ENCODE results near the gene TRAF6.
"Not testable (repeated sequence)": the region's sequence is repeated elsewhere in the genome, so short reads cannot be mapped to it uniquely, and the experiment has no call there.

Gene TRAF6, protein sequence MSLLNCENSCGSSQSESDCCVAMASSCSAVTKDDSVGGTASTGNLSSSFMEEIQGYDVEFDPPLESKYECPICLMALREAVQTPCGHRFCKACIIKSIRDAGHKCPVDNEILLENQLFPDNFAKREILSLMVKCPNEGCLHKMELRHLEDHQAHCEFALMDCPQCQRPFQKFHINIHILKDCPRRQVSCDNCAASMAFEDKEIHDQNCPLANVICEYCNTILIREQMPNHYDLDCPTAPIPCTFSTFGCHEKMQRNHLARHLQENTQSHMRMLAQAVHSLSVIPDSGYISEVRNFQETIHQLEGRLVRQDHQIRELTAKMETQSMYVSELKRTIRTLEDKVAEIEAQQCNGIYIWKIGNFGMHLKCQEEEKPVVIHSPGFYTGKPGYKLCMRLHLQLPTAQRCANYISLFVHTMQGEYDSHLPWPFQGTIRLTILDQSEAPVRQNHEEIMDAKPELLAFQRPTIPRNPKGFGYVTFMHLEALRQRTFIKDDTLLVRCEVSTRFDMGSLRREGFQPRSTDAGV

DNA sequence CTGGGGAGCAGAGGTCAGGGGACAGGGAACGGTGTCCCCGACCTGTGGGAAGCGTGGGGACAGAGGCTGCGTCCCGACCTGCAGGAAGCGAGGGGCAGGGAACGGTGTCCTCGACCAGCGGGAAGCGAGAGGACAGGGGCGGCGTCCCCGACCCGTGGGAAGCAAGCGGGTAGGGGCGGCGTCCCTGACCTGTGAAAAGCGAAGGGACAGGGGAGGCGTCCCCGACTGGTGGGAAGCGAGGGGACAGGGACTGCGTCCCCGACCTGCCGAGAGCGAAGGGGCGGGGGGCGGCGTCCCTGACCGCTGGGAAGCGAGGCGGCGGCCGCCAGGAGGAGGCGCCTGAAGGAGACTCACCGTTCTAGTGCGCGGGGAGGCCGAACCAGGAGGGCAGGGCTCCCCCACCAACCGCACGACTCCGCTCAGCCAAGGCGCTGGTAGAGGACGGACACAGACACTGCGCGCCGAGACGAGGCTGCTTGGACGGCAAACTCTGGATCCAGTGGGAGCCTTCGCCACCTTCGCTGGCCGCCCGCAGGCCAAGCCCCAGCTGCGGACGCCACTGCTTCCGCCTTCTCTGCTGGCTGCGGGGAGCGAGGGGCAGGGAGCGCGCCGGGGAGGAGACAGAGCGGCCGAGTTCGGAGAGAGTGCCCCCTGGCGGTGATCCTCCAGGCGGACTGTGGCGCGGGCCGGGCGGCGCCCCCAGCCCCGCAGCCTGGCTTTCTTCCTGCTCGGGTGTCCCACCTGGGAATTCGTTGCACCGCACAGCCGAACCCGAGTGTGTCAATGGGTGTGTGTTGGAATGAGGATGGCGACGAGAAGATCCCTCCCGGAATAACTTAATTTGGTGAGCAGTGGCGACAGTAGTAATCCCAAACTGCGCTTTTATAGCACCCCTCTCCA lies at the start of gene TRAF6:
Gene TRAF6, minus strand, starts transcription at position 579 of the 900 bp plus-strand sequence. CDS start 8,757 bp downstream, outside the sequence.
- peak; percentile 77 to 83 for DNase-seq

DNA sequence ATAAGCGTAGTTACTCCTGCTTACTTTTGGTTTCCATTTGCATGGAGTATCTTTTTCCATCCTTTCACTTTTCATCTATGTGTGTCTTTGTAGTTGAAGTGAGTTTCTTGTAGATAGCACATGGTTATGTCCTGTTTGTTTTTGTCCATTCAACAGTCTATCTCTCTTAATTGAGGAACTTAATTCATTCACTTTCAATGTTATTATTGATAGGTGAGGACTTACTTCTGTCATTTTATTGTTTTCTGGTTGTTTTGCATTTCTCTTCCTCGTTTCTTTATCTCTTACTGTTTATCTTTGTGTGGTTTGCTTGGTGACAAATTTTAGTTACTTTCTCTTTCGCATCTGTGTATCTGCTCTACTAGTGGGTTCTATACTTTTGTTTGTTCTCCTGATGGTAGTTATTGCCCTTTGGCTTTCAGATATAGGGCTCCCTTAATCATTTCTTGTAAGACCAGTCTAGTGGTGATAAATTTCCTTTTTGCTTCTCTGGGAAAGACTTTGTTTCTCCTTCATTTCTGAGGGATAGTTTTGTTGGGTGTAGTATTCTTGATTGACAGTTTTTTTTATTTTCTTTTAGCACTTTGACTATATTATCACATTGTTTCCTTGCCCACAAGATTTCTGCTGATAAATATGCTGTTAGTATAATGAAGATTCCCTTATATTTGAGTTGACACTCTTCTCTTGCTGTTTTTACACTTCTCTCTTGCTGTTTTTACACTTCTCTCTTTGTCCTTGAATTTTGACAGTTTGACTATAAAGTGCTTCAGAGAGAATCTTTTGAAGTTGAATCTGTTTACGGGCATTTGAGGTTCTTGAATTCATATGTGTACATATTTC lies 48.7 kb upstream of the TRAF6 start:
- no peak for DNase-seq

DNA sequence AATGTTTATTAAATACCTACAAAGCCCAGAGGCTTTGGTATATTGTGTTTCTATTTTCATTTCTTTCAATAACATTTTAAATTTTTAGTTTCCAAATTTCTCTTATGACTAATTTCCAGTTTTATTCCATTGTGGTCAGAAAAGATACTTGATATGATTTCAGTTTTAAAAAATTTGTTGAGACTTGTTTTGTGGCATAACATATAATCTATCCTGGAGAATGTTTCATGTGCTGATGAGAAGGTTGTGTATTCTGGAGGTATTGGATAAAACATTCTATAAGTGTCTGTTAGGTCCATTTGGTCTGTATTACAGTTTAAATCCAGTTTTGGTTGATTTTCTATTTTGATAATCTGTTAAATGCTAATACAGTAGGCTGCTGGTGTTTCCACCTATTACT lies 47.9 kb upstream of the TRAF6 start:
- DNase-seq = no peak

DNA sequence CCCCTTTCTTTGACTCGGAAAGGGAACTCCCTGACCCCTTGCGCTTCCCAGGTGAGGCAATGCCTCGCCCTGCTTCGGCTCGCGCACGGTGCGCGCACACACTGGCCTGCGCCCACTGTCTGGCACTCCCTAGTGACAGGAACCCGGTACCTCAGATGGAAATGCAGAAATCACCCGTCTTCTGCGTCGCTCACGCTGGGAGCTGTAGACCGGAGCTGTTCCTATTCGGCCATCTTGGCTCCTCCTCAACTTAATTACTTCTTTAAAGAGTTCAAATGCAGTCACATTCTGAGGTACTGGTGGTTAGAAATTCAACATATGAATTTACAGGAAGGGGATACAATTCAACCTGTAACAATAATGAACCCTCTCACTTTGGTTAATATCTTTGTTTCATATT lies 47.3 kb upstream of the TRAF6 start:
- peak; percentile 8 to 42 for DNase-seq

DNA sequence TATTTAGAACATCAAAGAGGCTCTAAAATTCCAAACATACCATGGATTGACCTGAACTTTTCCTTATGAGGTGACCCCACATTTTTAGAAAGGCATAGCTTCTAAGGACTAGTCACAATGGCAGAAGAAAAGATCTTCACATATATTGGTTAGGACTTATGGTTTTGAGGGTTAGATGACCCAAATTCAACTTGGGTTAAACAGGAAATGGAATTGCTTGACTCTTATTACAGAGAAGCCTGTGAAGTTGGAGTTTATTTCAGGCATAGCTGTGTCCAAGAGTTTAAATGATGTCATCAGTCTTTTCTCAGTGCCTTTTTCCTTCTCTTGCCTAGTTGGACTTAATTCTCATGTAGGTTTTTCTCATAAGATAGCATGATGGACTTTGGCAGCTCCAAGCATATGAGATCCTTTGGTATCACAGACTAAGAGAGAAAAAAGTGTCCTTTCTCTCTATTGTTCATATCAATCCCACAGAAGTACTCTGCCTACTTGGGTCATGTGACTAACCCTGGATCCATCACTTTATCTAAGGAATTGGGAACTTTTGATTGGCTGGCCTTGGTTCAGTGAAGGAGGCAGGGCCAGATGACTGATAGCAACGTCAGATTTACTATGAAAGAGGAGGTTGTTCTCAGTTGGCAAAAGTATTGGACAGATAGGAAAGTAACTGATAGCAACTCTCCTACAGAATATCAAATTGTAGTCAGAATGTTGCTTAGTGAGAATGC lies 40.5 kb upstream of the TRAF6 start:
- DNase-seq = no peak

DNA sequence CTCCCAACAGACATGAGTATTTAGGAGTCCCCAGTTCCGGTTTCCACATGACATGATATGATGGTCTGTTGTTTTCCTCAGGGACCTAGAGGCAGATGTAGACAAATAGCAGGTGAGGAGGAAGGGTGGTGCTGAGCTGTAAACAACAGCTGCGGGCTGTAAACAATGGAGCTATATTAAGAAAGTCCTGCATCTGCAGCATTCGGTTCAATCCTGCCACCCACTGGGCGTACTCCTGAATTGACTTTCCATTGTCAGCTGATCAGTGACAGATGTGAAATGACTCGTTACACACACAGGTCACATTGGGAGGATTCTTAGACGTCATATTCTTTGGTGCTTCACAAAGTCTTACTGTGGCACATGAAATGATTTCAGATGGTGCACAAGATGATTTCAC lies 30.9 kb upstream of the TRAF6 start:
- DNase-seq = peak in 1 of 2 experiments; percentile 22

DNA sequence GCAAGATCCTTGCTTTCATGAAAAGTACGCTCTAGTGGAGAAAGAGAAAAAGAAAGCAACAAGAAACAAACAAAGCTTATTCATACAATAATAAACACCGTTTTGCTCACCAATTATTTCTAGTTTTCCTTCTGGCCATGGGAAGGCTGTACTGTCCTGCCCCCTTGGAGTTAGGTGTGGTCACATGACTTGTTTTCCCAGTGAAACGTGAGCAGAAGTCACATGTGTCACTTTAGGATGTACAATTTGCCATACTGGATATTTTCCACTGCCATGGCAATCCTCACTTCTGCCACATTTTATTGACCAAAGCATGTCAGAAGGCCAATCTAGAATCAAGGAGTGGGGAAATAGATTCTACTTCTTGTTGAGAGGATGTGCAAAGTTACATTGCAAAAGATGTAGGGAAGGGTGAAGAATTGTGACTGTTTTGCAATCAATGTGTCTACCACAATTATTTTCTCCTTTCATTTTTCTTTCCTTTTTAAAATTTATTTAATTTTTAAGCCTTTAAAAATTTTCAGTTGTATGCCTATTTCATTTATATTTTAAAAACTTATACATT lies 24.3 kb upstream of the TRAF6 start:
- no peak for DNase-seq

DNA sequence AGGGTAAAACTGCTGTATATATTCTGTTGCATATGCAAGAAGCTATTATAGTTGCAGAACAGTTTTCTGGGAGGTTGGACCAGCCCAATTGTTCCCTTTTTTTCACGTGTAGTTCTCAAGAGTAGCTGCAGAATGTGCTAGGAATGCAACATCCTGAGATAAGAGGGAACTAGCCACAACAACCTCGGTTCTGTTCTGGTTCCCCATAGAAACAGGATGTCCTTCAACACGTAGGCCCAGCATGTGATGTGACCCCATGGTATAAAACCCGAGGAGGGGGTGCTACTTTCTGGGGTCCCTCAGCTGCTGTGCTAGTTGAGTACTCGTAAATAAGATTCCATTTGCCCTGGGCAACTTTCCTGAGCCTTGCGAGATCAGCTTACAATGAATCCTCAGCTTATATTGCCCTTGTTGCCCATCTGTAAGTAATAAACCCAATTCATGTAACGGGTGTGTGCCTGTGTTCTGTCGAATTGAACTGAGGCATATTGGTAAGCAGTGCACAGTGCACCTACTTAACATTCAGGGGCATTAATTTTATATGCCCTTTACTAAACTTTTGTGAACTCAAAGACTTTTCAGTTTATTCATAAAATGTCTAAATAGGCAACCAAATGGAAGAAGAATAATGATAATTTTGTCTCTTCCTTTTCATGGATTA lies 23.0 kb upstream of the TRAF6 start:
- DNase-seq = no peak

DNA sequence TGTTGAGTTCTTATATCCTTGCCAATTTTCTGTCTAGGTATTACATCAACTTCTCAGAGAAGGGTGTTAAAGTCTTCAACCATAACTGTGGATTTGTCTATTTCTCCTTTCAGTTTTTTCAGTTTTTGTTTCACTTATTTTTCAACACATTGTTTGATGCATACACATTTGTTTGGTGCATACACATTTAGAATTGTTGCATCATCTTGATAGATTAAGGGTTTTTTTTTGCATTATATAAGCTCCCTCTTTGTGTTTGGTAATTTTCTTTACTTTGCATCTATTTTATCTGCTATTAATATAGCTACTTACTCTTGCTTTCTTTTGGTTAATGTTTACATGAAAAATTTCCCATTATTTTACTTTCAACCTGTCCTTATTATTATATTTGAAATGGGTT lies 20.8 kb upstream of the TRAF6 start:
- DNase-seq = no peak

DNA sequence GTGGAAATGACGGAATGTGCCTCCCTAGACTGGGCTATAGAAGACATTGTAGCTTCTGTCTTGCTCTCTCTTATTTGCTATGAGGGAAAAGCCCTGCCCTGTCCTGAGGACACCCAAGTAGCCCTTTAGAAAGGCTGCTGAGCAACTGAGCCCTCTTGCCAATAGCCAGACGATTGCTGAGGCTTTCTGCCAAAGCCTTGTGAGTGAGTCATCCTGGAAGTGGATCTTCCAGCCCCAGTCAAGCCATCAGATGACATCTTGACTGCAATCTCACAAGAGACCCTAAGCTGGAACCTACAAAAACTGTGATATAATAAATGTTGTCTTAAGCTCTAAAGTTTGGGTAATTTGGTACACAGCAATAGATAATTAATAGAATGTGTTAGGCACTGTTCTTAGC lies 3.9 kb upstream of the TRAF6 start:
- DNase-seq = no peak

DNA sequence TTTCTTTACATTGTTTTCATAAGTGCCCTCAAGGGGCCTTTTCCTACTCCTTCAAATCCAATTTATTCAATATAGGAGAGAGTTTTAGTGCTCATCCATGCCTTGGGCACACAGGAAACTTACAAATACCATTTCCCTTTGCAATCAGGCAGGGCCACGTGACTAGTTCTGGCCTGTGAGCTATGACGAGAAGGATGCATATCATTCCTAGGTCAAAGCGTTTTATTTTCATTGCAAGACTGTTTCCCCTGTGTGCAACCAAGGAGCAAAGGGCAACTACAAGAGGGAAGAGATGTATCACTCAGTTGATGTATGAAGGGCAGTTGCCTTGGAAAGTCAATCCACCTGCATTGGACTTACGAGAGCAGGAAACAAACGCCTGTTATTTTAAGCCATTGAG lies 1.9 kb upstream of the TRAF6 start:
- no peak for DNase-seq

DNA sequence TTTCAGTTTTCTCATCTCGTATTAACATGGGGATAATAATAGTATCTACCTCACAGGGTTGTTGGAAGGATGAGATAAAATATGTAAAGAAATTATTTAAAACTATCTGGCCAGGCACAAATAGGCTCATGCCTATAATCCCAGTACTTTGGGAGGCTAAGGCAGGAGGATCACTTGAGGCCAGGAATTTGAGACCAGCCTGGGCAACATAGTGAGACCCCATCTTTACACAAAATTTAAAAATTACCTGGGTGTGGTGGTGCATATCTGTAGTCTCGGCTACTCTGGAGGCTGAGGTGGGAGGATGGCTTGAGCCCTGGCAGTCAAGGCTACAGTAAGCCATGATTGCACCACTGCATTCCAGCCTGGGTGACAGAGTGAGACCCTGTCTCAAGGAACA lies 990 bp upstream of the TRAF6 start:
- DNase-seq = not testable (repeated sequence)

DNA sequence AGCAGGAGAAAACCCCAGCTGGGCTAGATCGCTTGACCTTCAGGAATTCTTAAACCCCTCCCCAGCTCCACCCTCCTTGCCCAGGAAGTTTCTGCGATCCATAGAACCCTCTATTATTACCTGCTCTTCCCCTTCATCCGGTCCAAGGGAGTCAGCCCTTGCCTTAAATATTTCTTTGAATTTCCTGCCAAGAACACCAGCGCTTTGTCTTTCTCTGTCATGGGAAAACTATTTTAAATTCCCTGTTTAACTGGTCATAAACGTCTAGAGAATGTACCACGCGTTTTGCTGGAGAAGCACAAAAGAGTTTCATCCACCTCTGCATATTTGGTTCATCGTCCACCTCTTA lies 496 bp upstream of the TRAF6 start:
- DNase-seq = no peak

DNA sequence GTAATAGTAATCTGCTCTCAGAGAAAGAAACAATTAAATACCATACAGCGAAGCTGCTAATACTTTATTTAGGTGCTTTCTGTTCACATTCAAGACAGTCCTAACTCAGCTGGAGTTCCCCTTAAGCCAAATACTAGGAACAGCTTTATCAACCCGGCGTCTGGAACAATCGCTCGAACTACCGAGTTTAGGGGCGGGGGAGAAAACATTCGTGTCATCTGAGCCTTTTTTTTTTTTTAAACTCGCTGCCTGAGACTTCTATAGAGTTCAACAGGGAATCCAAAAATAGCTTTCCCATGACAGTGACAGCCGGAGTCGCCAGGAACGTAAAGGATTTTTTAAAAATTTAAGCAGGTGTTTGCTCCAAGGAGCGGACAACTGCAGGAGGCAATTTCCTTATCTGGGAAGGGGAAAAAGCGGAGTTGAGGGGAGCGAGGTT lies 852 bp downstream of the TRAF6 start:
- DNase-seq = no peak

DNA sequence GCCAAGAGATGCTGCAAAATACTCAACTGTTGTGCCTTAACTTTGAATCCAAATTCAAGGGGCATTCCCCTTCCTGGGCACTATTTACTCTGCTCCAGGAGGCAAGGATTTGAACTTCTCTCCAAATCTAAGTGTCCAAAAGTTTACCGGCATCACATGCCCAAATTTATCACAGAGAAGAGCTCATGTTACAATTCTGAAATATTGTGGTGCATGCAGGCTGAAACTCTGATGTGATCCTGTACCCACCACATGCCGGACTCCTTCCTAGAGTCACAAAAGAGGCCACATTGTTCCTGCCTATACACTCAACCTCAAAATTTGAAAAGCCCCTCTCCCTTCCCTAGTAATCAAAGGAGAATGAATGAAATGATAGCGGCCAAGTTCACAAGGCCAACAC lies 1.3 kb downstream of the TRAF6 start:
- no peak for DNase-seq

DNA sequence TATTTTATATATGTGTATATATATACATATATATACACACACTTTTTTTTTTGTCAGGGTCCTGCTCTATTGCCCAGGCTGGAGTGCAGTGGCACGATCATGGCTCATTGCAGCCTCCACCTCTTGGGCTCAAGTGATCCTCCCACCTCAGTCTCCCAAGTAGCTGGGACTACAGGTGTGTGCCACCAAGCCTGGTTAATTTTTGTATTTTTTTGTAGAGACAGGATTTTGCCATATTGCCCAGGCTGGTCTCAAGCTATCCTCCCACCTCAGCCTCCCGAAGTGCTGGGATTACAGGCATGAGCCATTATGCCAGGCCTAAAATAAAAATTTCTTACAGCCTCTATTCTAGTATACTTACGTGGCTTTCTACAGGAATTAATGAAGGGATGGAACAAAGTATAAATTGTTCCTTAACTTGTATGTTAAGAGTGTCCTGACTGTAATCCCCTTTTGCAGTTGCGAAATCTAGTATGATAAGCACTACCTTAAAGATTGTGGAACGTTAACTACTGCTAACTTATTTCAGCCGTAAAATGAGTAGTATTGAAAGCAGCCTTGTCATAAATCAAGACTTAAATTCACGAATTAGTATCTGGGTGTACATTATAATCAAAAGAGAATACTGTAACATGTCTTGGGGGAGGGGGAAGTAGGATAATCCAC lies 2.1 kb downstream of the TRAF6 start:
- DNase-seq = no peak

DNA sequence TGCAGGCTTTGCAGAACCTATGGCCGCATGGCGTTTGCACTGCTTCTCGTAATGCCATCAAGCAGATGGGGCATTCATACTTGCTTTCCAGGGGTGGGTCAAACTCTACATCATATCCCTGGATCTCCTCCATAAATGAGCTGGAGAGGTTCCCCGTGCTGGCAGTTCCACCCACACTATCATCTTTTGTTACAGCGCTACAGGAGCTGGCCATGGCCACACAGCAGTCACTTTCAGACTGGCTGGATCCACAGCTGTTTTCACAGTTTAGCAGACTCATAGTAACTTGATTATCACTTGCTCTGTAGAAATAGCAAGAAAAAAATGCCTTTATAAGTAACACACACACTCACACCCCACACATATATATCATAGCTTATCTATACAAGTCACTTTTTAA lies 8.8 kb downstream of the TRAF6 start:
- no peak for DNase-seq

DNA sequence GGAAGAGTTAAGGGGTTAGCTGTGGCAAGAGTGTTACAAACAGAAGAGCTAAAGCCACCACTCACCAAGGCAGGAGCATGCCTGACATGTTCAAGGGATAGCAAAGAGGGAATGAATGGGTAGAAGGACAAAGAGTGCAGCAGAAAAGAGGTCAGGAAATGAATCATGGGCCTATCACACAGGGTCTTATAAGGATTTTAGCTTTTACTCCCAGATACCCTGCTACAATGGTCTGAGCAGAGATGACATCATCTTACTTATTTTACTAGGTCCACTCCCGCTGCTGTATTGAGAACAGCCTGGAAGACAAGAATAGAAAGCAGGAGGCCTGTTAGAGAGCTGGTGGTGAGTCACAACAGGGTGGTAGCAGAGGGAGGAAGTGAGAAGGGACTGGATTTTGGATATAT lies 9.8 kb downstream of the TRAF6 start:
- DNase-seq = no peak

DNA sequence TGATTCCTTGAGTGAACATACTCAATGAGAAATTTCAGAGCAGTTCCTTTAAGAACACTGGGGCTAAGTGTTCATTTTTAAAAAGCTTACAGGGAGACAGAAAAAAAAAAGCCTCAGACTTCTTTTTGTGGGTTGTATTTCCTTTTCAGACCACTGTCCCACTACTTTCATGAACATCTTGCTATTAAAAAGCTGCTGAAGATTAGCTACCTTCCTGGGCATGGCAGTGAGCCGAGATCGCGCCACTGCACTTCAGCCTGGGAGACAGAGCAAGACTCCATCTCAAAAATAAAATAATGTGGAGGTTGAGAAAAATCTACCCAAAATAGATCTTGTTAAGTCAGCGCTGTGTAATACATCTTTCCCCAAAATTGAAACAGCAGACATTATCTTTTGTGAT lies 10.8 kb downstream of the TRAF6 start:
- no peak for DNase-seq

DNA sequence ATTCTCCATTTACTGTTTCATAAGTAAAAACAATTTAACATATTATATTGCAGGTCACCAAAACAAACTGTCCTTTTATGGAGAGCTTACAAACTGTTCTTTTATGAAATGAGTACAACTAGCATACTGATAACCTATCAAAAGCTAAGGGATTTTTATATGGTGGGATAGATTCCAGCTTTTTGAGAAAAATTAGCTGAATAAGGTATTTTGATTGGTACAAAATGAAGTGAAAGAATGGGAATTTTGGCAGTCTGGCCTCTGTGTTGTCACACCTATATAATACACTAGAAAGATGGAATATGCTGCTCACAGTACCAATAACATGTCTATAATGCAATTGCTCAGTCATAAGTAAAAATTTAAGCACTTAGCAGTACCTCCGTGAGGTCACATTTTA lies 11.4 kb downstream of the TRAF6 start:
- DNase-seq = no peak

DNA sequence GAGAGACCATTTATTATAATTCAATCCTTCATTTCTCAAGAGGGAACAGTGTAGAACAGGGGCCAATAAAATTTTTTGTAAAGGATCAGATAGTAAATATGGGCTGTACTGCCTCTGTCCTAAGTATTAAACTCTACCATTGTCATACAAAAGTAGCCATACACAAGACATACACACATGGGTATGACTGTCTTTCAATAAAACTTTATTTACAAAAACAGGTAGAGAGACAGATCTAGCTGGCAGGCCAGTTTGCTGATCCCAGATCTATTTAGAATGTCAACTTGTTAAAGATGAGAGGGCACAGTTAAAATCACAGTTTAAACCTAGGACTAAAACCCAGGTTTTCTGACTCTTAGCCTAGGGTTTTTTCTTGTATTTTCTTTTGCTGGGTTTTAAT lies 16.7 kb downstream of the TRAF6 start:
- DNase-seq = no peak
